Glutamatergic neuron (in vitro differentiated cells): ENCODE results near the gene FKBP5. TPM values are rescaled to one million over a fixed set of nuclear protein-coding genes. Genes with fewer than 3 reads are reported as not detected.

Experiments
- DNase-seq: peaks from one replicate; pipeline ENCODE4 v3.0.0; 2022
- H3K27ac Mint-ChIP-seq: one replicate; pipeline ENCODE4 v1.8.0; 2020; ENCODE audit warnings: mild to moderate bottlenecking, mixed read lengths, inconsistent platforms; ENCODE audit not compliant: unreplicated experiment
- H3K27me3 Mint-ChIP-seq: one replicate; pipeline ENCODE4 v1.8.0; 2020; ENCODE audit warnings: mild to moderate bottlenecking, moderate library complexity, mixed read lengths, inconsistent platforms; ENCODE audit not compliant: unreplicated experiment
- H3K36me3 Mint-ChIP-seq: one replicate; pipeline ENCODE4 v1.8.0; 2020; ENCODE audit warnings: mild to moderate bottlenecking, mixed read lengths, inconsistent platforms; ENCODE audit not compliant: unreplicated experiment
- H3K4me1 Mint-ChIP-seq: one replicate; pipeline ENCODE4 v1.8.0; 2020; ENCODE audit warnings: mild to moderate bottlenecking, low read depth, mixed read lengths, inconsistent platforms; ENCODE audit not compliant: unreplicated experiment
- H3K4me3 Mint-ChIP-seq: one replicate; pipeline ENCODE4 v1.8.0; 2020; ENCODE audit warnings: mild to moderate bottlenecking, mixed read lengths, inconsistent platforms; ENCODE audit not compliant: unreplicated experiment
- H3K9me3 Mint-ChIP-seq: one replicate; pipeline ENCODE4 v1.8.0; 2020; ENCODE audit warnings: mild to moderate bottlenecking, moderate library complexity, mixed read lengths, inconsistent platforms; ENCODE audit not compliant: unreplicated experiment
- total RNA-seq: library from RNA; stranded (reverse); fragmentation: NEBNext Ultra II Directional; extraction: Animal tissue kit (Norgen Biotek cat#: 25700); gene quantifications from one replicate; pipeline ENCODE4 v1.2.1, GENCODE V29; 2021; ENCODE audit not compliant: unreplicated experiment
- TF ChIP-seq, protein P1 (sequence below): fragments of 200-600 bp; sonication (generic); IDR thresholded peaks from one replicate; pipeline ENCODE4 v1.5.0; 2021; ENCODE audit not compliant: partially characterized antibody, unreplicated experiment

The FKBP5 gene
- total RNA-seq, 1 donor from 2014 or later, result 10.6 TPM

DNA sequence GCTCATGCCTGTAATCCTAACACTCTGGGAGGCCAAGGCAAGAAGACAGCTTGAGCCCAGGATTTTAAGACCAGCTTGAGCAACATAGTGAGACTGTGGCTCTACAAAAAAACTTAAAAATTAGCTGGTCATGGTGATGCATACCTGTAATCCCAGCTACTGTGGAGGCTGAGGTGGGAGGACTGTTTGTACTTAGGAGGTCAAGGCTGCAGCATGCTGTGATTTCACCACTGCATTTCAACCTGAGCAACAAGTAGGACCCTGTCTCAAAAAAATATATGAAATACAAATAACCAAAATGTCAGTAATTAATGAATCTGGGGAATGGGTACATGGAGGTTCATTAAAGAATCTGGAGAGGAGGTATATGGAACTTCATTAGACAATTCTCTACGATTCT lies 9.9 kb downstream of the FKBP5 start:
- Mint-ChIP-seq H3K9me3 (no peaks in the 10 kb centered on the region), H3K36me3 (no peaks in the 10 kb centered on the region), H3K27ac (no peak overlapping the region), H3K4me3 (no peak overlapping the region), H3K4me1 (no peaks in the 10 kb centered on the region), H3K27me3 (peaks cover 1% of the 10 kb centered on the region)
- no peak for DNase-seq
- TF ChIP-seq, protein P1, sequence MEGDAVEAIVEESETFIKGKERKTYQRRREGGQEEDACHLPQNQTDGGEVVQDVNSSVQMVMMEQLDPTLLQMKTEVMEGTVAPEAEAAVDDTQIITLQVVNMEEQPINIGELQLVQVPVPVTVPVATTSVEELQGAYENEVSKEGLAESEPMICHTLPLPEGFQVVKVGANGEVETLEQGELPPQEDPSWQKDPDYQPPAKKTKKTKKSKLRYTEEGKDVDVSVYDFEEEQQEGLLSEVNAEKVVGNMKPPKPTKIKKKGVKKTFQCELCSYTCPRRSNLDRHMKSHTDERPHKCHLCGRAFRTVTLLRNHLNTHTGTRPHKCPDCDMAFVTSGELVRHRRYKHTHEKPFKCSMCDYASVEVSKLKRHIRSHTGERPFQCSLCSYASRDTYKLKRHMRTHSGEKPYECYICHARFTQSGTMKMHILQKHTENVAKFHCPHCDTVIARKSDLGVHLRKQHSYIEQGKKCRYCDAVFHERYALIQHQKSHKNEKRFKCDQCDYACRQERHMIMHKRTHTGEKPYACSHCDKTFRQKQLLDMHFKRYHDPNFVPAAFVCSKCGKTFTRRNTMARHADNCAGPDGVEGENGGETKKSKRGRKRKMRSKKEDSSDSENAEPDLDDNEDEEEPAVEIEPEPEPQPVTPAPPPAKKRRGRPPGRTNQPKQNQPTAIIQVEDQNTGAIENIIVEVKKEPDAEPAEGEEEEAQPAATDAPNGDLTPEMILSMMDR, result no peak

DNA sequence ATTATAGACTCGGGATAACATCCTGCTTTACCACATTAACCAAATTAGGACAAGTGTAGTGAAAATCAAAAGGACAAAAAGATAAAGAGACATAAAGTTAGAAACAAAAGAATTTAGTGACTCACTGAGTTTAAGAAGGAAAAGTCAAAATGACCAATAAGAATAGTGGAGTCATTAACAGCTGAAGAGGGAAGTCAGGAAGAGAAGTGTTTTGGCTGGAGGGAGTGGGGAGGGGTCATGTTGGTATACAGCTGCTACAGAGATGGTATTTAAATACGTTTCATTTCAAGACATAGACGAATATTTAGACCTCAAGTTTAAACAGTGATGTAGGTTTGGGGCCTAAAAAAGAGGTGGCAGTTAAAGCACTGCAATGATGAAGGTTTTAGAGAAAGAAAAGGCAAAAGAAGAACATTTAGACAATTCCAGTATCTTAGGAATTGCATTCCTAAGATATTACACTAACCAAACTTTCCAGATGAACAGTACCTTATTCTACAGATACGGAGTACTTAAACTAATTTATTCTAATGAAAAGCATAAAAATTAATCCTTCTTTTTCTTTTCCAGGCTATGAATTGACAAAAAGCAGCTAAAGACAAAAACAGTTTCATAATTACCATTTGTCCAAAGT lies 10.6 kb downstream of the FKBP5 start:
- no peak overlapping the region for H3K4me3 Mint-ChIP-seq
- TF ChIP-seq, protein P1, result no peak
- no peak for DNase-seq
- H3K27ac Mint-ChIP-seq, result no peak overlapping the region
- no peaks in the 10 kb centered on the region for H3K9me3 Mint-ChIP-seq
- peaks cover 1% of the 10 kb centered on the region for H3K27me3 Mint-ChIP-seq
- no peaks in the 10 kb centered on the region for H3K36me3 Mint-ChIP-seq
- H3K4me1 Mint-ChIP-seq, result no peaks in the 10 kb centered on the region

GRCh38 chr6:35677456-35677855 lies 11.3 kb downstream of the FKBP5 start:
- no peaks in the 10 kb centered on the region for H3K36me3 Mint-ChIP-seq
- H3K4me3 Mint-ChIP-seq, result no peak overlapping the region
- H3K4me1 Mint-ChIP-seq, result no peaks in the 10 kb centered on the region
- no peak for DNase-seq
- no peaks in the 10 kb centered on the region for H3K9me3 Mint-ChIP-seq
- TF ChIP-seq, protein P1, result no peak
- no peaks in the 10 kb centered on the region for H3K27me3 Mint-ChIP-seq
- H3K27ac Mint-ChIP-seq, result no peak overlapping the region

DNA sequence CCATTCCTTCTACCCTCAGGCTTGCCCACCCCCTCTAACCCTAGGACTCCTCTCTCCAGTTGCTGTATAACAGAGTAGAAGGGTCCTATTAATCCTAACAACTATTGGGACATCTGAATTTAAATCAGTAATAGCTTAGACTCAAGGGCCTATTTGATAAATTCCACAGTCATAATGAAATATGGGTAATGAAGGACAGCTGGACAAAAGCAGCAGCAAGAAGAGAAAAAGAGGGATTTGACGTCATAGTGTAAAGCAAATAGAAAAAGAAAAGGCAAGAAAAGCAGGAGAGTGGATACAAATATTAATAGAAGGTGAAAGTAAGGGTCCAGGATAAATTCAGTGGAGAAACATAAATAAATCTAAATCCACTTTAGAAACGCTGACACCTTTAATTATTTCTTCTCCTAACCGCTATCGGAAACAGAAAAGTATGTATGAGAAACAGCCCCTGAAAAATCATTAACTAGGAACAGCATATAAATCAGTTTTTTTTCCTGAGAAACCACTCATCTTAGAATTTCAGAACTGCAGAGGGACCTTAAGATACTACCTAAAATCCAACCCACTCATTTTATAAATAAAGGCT lies 12.8 kb downstream of the FKBP5 start:
- TF ChIP-seq, protein P1, result no peak
- no peaks in the 10 kb centered on the region for H3K4me1 Mint-ChIP-seq
- no peaks in the 10 kb centered on the region for H3K9me3 Mint-ChIP-seq
- no peak for DNase-seq
- H3K36me3 Mint-ChIP-seq, result no peaks in the 10 kb centered on the region
- no peaks in the 10 kb centered on the region for H3K27me3 Mint-ChIP-seq
- H3K27ac Mint-ChIP-seq, result no peak overlapping the region
- H3K4me3 Mint-ChIP-seq, result no peak overlapping the region

- H3K9me3 Mint-ChIP-seq, result no peaks in the 10 kb centered on the region
- H3K4me3 Mint-ChIP-seq, result no peak overlapping the region
- no peak for DNase-seq
- no peaks in the 10 kb centered on the region for H3K36me3 Mint-ChIP-seq
- no peaks in the 10 kb centered on the region for H3K27me3 Mint-ChIP-seq
- H3K27ac Mint-ChIP-seq, result no peak overlapping the region
- no peaks in the 10 kb centered on the region for H3K4me1 Mint-ChIP-seq
- TF ChIP-seq, protein P1, result no peak
These were observed 14.1 kb downstream of the FKBP5 start for GRCh38 chr6:35674594-35674993.
